Uterus (tissue), 2 donors: Measurements from ENCODE around the gene JADE2.

ENCODE experiments used
- CTCF ChIP-seq, 4 experiments: fragments of 200-600 bp in 2 of 4; fragments of 450-650 bp in 2 of 4; sonication (generic) in 2 of 4; IDR thresholded peaks; one replicate each; pipeline ENCODE4 v1.5.1; 2016 to 2019; ENCODE audit warnings: antibody characterized with exemption in 4 of 4, mild to moderate bottlenecking in 2 of 4, moderate library complexity in 1 of 4
- POLR2A ChIP-seq, 2 donors: fragments of 450-650 bp; IDR thresholded peaks; one replicate each; pipeline ENCODE4 v1.6.1; 2016; ENCODE audit warnings: antibody characterized with exemption in 2 of 2, mild to moderate bottlenecking in 1 of 2, moderate library complexity in 1 of 2

GRCh38 chr5:134528556-134528955 is 3.1 kb downstream of the JADE2 start:
- TF ChIP-seq CTCF (IDR thresholded peaks at IDR 0.05) (no peak), POLR2A (IDR thresholded peaks at IDR 0.05) (no peak)
